22Rv1 (cell line): ENCODE results near the gene PRKCE.
"Not testable (repeated sequence)": the region's sequence is repeated elsewhere in the genome, so short reads cannot be mapped to it uniquely, and the experiment has no call there.

ENCODE experiments used
- H3K27ac ChIP-seq: fragments of 450-650 bp; 2 replicates; pipeline ENCODE4 v1.5.1; 2017
- CTCF ChIP-seq: fragments of 450-650 bp; IDR thresholded peaks from 2 replicates; pipeline ENCODE4 v1.5.1; 2017; ENCODE audit warnings: mild to moderate bottlenecking
- ZFX ChIP-seq: fragments of 450-650 bp; IDR thresholded peaks from 2 replicates; pipeline ENCODE4 v1.6.1; 2017; ENCODE audit warnings: antibody characterized with exemption, borderline replicate concordance

The PRKCE gene

GRCh38 chr2:45910473-45911060 is 259.1 kb downstream of the PRKCE start:
- H3K27ac ChIP-seq = no peak overlapping the region
- TF ChIP-seq CTCF = no peak

GRCh38 chr2:45911538-45911937 is 260.1 kb downstream of the PRKCE start:
- H3K27ac ChIP-seq = no peak overlapping the region
- TF ChIP-seq CTCF = no peak
- no peak for TF ChIP-seq ZFX

GRCh38 chr2:45912109-45912508 is 260.6 kb downstream of the PRKCE start:
- TF ChIP-seq CTCF (no peak), ZFX (no peak)

GRCh38 chr2:45913539-45913938 is 262.1 kb downstream of the PRKCE start:
- TF ChIP-seq ZFX (no peak), CTCF (no peak)
- no peak overlapping the region for H3K27ac ChIP-seq

More at GRCh38 chr2:45912109-45912508, 260.6 kb downstream of the PRKCE start:
- no peak overlapping the region for H3K27ac ChIP-seq

GRCh38 chr2:45915523-45915922 is 264.0 kb downstream of the PRKCE start:
- no peak overlapping the region for H3K27ac ChIP-seq
- TF ChIP-seq CTCF = no peak
- TF ChIP-seq ZFX = no peak

GRCh38 chr2:45917561-45918176 is 266.2 kb downstream of the PRKCE start:
- not testable (repeated sequence) for H3K27ac ChIP-seq

- TF ChIP-seq CTCF = no peak
- TF ChIP-seq ZFX = no peak
- no peak overlapping the region for H3K27ac ChIP-seq
These were observed 267.1 kb downstream of the PRKCE start for GRCh38 chr2:45918463-45919159.
